Breast epithelium (tissue), 4 donors: ENCODE measurements around the gene MED8. TPM values are rescaled to one million over a fixed set of nuclear protein-coding genes. Genes with fewer than 3 reads are reported as not detected.

Experiments
- DNase-seq, 2 donors: peaks; one replicate each; pipeline ENCODE4 v3.0.0-alpha.2; 2019; ENCODE audit warnings: low spot score in 2 of 2
- H3K27ac ChIP-seq, 2 donors: fragments of 200-600 bp; sonication (generic) in 1 of 2; one replicate each; pipeline ENCODE4 v1.5.1; 2016 to 2019; ENCODE audit warnings: mild to moderate bottlenecking in 1 of 2
- H3K27me3 ChIP-seq, 2 donors: fragments of 200-600 bp; sonication (generic) in 1 of 2; one replicate each; pipeline versions ENCODE4 v1.5.1 to v1.6.0; 2017 to 2019; ENCODE audit warnings: control low read depth in 1 of 2, mild to moderate bottlenecking in 1 of 2
- H3K36me3 ChIP-seq: fragments of 200-600 bp; one replicate; pipeline ENCODE4 v1.5.1; 2019
- H3K4me1 ChIP-seq, 2 donors: fragments of 200-600 bp; sonication (generic); one replicate each; pipeline ENCODE4 v1.5.1; 2016 to 2019; ENCODE audit warnings: control low read depth in 1 of 2
- H3K4me3 ChIP-seq, 3 donors: fragments of 200-600 bp; sonication (generic); 1 replicate in 2 of 3; 2 replicates in 1 of 3; pipeline ENCODE4 v1.5.1; 2016 to 2019; ENCODE audit warnings: mild to moderate bottlenecking in 3 of 3, moderate library complexity in 2 of 3
- H3K9me3 ChIP-seq, 2 donors: fragments of 200-600 bp; sonication (generic) in 1 of 2; one replicate each; pipeline ENCODE4 v1.5.1; 2016 to 2019; ENCODE audit warnings: control low read depth in 1 of 2
- CTCF ChIP-seq, 3 donors: fragments of 450-650 bp; IDR thresholded peaks; one replicate each; pipeline ENCODE4 v1.5.1; 2016 to 2017; ENCODE audit warnings: antibody characterized with exemption in 3 of 3, mild to moderate bottlenecking in 3 of 3, moderate library complexity in 3 of 3
- POLR2A ChIP-seq: fragments of 450-650 bp; IDR thresholded peaks from one replicate; pipeline ENCODE4 v1.6.1; 2016; ENCODE audit warnings: antibody characterized with exemption, mild to moderate bottlenecking, moderate library complexity
- POLR2AphosphoS5 ChIP-seq, 3 donors: sonication (generic); formaldehyde crosslinking; IDR thresholded peaks; one replicate each; pipeline ENCODE4 v1.6.1; 2017; ENCODE audit warnings: antibody characterized with exemption in 3 of 3
- intact Hi-C: fragments of 100-400 bp; cut with DNase I; formaldehyde crosslinking; loops from one replicate; pipeline ENCODE4 v1.15.1; 2023; ENCODE audit warnings: low total_unique reads
- total RNA-seq, 3 donors: library from RNA; depleted of rRNA; stranded (reverse); fragments of >200 nt; gene quantifications; one replicate each; pipeline ENCODE4 v1.1.0, GENCODE V29; 2016

Gene MED8
- total RNA-seq, 3 donors from 2014 or later: 38.3 to 42.9 (median 38.8) TPM

GRCh38 chr1:43359696-43360095, 29.9 kb downstream of the MED8 start:
- no peaks in the 10 kb centered on the region for H3K27me3 ChIP-seq
- TF ChIP-seq CTCF (IDR thresholded peaks at IDR 0.05) (no peak), POLR2AphosphoS5 (IDR thresholded peaks at IDR 0.05) (no peak), POLR2A (no peak)
- no peak overlapping the region for H3K4me3 ChIP-seq
- no peaks in the 10 kb centered on the region for H3K9me3 ChIP-seq
- H3K4me1 ChIP-seq: peaks cover 3% of the 10 kb centered on the region in 2 donors
- intact Hi-C loops: no loop called here
- no peaks in the 10 kb centered on the region for H3K36me3 ChIP-seq
- H3K27ac ChIP-seq: no peak overlapping the region
- no peak for DNase-seq

- H3K4me1 ChIP-seq: peaks cover 3% of the 10 kb centered on the region in 2 donors
- H3K4me3 ChIP-seq: peak within 1 kb of the TSS; percentile 49 to 73 (median 66)
- H3K9me3 ChIP-seq: no peaks in the 10 kb centered on the region
- intact Hi-C loops: no loop called here
- no peaks in the 10 kb centered on the region for H3K36me3 ChIP-seq
- TF ChIP-seq POLR2A: no peak
- no peak for TF ChIP-seq POLR2AphosphoS5 (IDR thresholded peaks at IDR 0.05)
- no peak for TF ChIP-seq CTCF (IDR thresholded peaks at IDR 0.05)
- no peaks in the 10 kb centered on the region for H3K27me3 ChIP-seq
- peak within 1 kb of the TSS; percentile 87 to 88 for H3K27ac ChIP-seq
- DNase-seq: peak; percentile 98 to 99
Observed at GRCh38 chr1:43358746-43359693, 30.6 kb downstream of the MED8 start, which contains the start of gene CDC20. CDC20 (plus strand) TSS chr1:43358981; CDS start chr1:43359216, 235 bp downstream.

DNA sequence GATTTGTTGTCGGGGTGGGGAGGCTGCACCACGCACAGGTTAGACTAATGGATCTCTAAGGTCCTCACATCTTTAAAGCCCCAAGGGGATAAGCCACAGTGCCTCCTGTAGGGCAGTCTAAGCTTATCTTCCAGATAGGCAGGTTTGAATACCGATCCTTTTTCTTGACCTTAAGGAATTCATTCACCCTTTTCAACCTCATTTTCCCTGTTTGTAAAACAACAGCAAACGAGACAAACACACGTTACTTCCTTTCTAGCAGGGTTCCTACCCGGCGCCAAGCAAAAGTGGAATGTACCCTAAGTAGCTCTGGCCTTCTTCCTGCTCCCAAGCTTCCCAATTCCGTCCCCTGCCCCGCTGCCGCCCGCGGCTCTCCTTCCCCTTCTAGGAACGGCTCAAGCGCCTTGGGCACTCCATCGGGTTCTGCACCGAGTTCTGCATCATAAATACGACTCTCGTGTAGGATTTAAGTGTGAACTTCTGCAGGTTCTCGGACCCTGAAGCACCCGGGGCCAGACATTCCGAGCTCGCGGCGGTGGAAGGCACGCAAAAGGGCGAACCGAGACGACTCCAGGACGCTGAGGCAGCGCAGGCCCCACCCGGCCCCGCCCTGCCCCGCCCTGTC, 31.4 kb downstream of the MED8 start:
- peak overlapping the region; percentile 87 to 88 for H3K27ac ChIP-seq
- peak overlapping the region; percentile 49 to 73 (median 66) for H3K4me3 ChIP-seq
- intact Hi-C loops: no loop called here
- peak in 1 of 3 donors; percentile 33 for TF ChIP-seq POLR2AphosphoS5 (IDR thresholded peaks at IDR 0.05)
- TF ChIP-seq CTCF (IDR thresholded peaks at IDR 0.05): no peak
- no peak for TF ChIP-seq POLR2A
- H3K9me3 ChIP-seq: no peaks in the 10 kb centered on the region
- no peaks in the 10 kb centered on the region for H3K36me3 ChIP-seq
- H3K4me1 ChIP-seq: peaks cover 3% of the 10 kb centered on the region in 2 donors
- no peak for DNase-seq
- no peaks in the 10 kb centered on the region for H3K27me3 ChIP-seq

DNA sequence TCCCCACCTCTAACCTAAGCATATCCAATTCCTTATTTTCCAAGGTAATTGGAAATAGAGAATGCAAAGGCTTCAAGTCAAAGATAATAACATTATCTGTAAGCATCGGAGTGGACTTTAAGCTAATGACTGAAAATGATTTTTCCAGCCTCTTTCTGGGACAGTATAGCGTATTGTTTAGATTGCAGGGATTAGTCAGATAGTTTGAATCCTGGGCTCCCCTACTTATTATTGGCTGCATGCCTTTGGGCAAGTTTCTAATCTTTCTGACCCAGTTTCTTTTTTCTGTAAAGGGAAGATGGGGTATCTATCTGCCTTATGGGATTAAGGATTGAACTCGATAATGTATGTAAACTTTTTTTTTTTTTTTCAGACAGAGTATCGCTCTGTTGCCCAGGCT, 32.3 kb downstream of the MED8 start:
- intact Hi-C loops: no loop called here
- Histone ChIP-seq H3K27me3 (no peaks in the 10 kb centered on the region), H3K4me1 (peaks cover 3% of the 10 kb centered on the region in 2 donors), H3K27ac (no peak overlapping the region), H3K4me3 (no peak overlapping the region), H3K36me3 (no peaks in the 10 kb centered on the region), H3K9me3 (no peaks in the 10 kb centered on the region)
- DNase-seq: no peak
- TF ChIP-seq POLR2AphosphoS5 (IDR thresholded peaks at IDR 0.05) (no peak), CTCF (IDR thresholded peaks at IDR 0.05) (no peak), POLR2A (no peak)

DNA sequence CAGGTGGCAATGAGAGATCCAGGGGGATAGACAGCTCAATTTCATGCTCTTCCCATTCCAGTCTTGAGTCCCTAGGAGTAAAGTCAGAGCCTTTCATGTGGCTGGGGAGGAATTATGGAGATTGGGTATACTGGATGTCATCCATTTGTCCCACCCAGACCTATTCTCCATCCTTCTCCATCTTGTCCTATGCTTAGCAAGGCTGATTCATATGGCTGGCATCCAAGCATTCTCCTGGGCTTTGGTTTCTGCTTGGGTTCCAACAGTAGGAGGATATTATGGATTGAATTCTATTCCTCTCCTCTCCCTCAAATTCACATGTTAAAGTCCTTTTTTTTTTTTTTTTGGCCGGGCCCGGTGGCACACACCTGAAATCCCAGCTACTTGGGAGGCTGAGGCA, 34.7 kb downstream of the MED8 start:
- no peak for DNase-seq
- no peaks in the 10 kb centered on the region for H3K9me3 ChIP-seq
- no peak overlapping the region for H3K4me3 ChIP-seq
- H3K4me1 ChIP-seq: peaks cover 3% of the 10 kb centered on the region in 2 donors
- intact Hi-C loops: no loop called here
- H3K27me3 ChIP-seq: no peaks in the 10 kb centered on the region
- no peaks in the 10 kb centered on the region for H3K36me3 ChIP-seq
- no peak overlapping the region for H3K27ac ChIP-seq
- TF ChIP-seq POLR2A (no peak), POLR2AphosphoS5 (IDR thresholded peaks at IDR 0.05) (no peak), CTCF (IDR thresholded peaks at IDR 0.05) (no peak)
